ENCODE data around the gene VSIG10L2. TPM values are rescaled to one million over a fixed set of nuclear protein-coding genes. Genes with fewer than 3 reads are reported as not detected.

Gene VSIG10L2
- total RNA-seq, 5 donors from 2014 or later (not counting 1 experiment from before 2014, with no cell fraction given), result not detected

DNA sequence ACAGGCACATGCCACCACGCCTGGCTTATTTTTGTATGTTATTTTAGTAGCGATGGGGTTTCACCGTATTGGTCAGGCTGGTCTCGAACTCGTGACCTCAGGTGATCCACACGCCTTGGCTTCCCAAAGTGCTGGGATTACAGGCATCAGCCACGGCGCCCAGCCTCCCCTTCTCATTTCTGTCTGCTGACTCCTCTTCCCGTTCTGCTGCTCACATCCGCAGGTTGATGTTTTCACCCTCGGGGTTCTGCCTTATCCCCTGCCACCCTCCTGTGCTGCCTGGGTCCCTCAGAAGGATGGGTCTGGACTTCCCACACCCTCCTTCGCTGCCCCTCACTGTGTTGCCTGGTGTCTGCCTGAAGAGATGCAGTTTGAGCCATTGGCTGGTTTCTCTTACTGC lies 19.2 kb upstream of the VSIG10L2 start:
- CTCF ChIA-PET, result interaction anchor here in 1 of 2 donors (0.7 kb wide), 1 partner anchor 16 kb away, joined by 4 read pairs; no protein-coding TSS in a partner anchor
- H3K4me1 Mint-ChIP-seq, result peaks cover 0 to 2% (median 0%) of the 10 kb centered on the region in 3 donors
- Histone ChIP-seq H3K4me1 (ENCODE audit: control insufficient read depth in 1 of 2, extremely low read depth in 1 of 2, insufficient read depth in 2 of 2, low read length in 2 of 2) (no peaks in the 10 kb centered on the region), H3K36me3 (ENCODE audit: control insufficient read depth in 2 of 2, extremely low read depth in 1 of 2, insufficient read depth in 1 of 2, low read length in 1 of 2) (no peaks in the 10 kb centered on the region), H3K27me3 (replicated peaks in 1 of 2; ENCODE audit: control insufficient read depth in 2 of 2, extremely low read depth in 1 of 2, insufficient read depth in 2 of 2, low read length in 1 of 2) (peaks cover 0 to 16% of the 10 kb centered on the region in 2 experiments), H3K27ac (ENCODE audit: low read length) (no peak overlapping the region), H3K4me3 (ENCODE audit: control insufficient read depth in 1 of 2, extremely low read depth in 1 of 2, low read length in 1 of 2) (no peak overlapping the region), H3K9me3 (no peaks in the 10 kb centered on the region)
- POLR2A ChIA-PET, result no interaction called here
- H3K27ac Mint-ChIP-seq, result no peak overlapping the region
- WGBS (ENCODE audit: insufficient coverage), result 95% methylated on average over 8 of the region's 12 CpGs
- no peaks in the 10 kb centered on the region for H3K36me3 Mint-ChIP-seq
- H3K4me3 Mint-ChIP-seq, result no peak overlapping the region
- ATAC-seq (replicated peaks in 1 of 4), result no peak
- peaks cover 9 to 26% of the 10 kb centered on the region in 2 donors for H3K27me3 Mint-ChIP-seq
- DNase-seq, result no peak
- no peaks in the 10 kb centered on the region for H3K9me3 Mint-ChIP-seq

DNA sequence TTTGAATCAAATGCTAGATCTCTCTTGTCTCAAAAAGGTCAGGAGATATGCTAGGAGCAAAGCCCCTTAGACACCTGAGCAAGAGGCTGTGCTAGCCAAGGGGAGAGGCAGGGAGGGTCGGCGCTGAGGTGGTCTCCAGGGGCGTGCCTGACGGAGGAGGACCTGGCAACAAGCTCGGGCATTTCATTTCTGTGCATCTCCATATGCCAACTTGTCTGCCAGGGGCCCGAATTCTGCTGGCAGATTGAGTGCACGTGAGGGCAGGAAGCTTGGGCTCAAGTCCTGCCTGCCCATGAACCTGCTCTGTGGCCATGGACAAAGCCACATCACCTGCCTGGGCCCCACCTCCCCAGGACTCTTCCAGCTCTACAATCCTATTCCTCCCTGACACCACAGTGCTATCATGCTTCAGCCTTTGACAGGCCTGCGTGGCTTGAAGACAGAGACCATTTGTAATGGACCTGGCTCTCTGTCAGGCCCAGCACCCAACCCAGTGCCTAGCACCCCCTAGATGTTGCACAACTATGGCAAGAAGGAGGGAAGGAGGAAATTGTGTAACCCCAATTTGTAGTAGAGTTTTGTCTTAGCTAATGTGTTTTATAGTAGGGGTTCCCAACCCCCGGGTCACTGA lies 16.3 kb upstream of the VSIG10L2 start:
- no peak overlapping the region for H3K4me3 ChIP-seq (ENCODE audit: control insufficient read depth in 1 of 2, extremely low read depth in 1 of 2, low read length in 1 of 2)
- H3K27ac ChIP-seq (ENCODE audit: low read length), result no peak overlapping the region
- POLR2A ChIA-PET, result no interaction called here
- H3K9me3 ChIP-seq, result no peaks in the 10 kb centered on the region
- Mint-ChIP-seq H3K4me3 (no peak overlapping the region), H3K27me3 (peaks cover 17 to 27% of the 10 kb centered on the region in 2 donors), H3K36me3 (no peaks in the 10 kb centered on the region), H3K4me1 (peaks cover 0 to 2% (median 0%) of the 10 kb centered on the region in 3 donors), H3K9me3 (no peaks in the 10 kb centered on the region), H3K27ac (no peak overlapping the region)
- no peak for ATAC-seq (replicated peaks in 1 of 4)
- DNase-seq, result no peak
- 59% methylated on average over 5 of the region's 9 CpGs for whole genome bisulfite sequencing (ENCODE audit: insufficient coverage)
- H3K4me1 ChIP-seq (ENCODE audit: control insufficient read depth in 1 of 2, extremely low read depth in 1 of 2, insufficient read depth in 2 of 2, low read length in 2 of 2), result no peaks in the 10 kb centered on the region
- H3K36me3 ChIP-seq (ENCODE audit: control insufficient read depth in 2 of 2, extremely low read depth in 1 of 2, insufficient read depth in 1 of 2, low read length in 1 of 2), result no peaks in the 10 kb centered on the region
- CTCF ChIA-PET, result interaction anchor here in 1 of 2 donors (0.6 kb wide), 1 partner anchor 447 kb away, joined by 5 read pairs; no protein-coding TSS in a partner anchor
- peaks cover 0 to 19% of the 10 kb centered on the region in 2 experiments for H3K27me3 ChIP-seq (replicated peaks in 1 of 2; ENCODE audit: control insufficient read depth in 2 of 2, extremely low read depth in 1 of 2, insufficient read depth in 2 of 2, low read length in 1 of 2)

DNA sequence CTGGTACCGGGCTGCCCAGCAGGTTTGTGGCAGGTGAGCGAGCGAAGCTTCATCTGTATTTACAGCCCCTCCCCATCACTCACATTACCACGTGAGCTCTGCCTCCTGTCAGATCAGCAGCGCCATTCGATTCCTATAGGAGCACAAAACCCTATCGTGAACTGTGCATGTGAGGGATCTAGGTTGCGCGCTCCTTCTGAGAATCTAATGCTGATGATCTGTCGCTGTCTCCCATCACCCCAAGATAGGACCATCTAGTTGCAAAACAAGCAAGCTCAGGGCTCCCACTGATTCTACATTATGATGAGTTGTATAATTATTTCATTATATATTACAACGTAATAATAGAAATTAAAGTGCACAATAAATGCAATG lies 15.8 kb upstream of the VSIG10L2 start:
- Histone ChIP-seq H3K27ac (ENCODE audit: low read length) (no peak overlapping the region), H3K4me3 (ENCODE audit: control insufficient read depth in 1 of 2, extremely low read depth in 1 of 2, low read length in 1 of 2) (no peak overlapping the region), H3K9me3 (no peaks in the 10 kb centered on the region), H3K27me3 (replicated peaks in 1 of 2; ENCODE audit: control insufficient read depth in 2 of 2, extremely low read depth in 1 of 2, insufficient read depth in 2 of 2, low read length in 1 of 2) (peaks cover 0 to 19% of the 10 kb centered on the region in 2 experiments), H3K36me3 (ENCODE audit: control insufficient read depth in 2 of 2, extremely low read depth in 1 of 2, insufficient read depth in 1 of 2, low read length in 1 of 2) (no peaks in the 10 kb centered on the region), H3K4me1 (ENCODE audit: control insufficient read depth in 1 of 2, extremely low read depth in 1 of 2, insufficient read depth in 2 of 2, low read length in 2 of 2) (no peaks in the 10 kb centered on the region)
- CTCF ChIA-PET, result no interaction called here
- Mint-ChIP-seq H3K27me3 (peaks cover 15 to 27% of the 10 kb centered on the region in 2 donors), H3K27ac (no peak overlapping the region), H3K36me3 (no peaks in the 10 kb centered on the region), H3K4me3 (no peak overlapping the region), H3K4me1 (peaks cover 0 to 2% (median 0%) of the 10 kb centered on the region in 3 donors), H3K9me3 (no peaks in the 10 kb centered on the region)
- ATAC-seq (replicated peaks in 1 of 4) (no peak), DNase-seq (no peak)
- POLR2A ChIA-PET, result no interaction called here
- WGBS (ENCODE audit: insufficient coverage), result 73% methylated on average over 3 of the region's 11 CpGs

DNA sequence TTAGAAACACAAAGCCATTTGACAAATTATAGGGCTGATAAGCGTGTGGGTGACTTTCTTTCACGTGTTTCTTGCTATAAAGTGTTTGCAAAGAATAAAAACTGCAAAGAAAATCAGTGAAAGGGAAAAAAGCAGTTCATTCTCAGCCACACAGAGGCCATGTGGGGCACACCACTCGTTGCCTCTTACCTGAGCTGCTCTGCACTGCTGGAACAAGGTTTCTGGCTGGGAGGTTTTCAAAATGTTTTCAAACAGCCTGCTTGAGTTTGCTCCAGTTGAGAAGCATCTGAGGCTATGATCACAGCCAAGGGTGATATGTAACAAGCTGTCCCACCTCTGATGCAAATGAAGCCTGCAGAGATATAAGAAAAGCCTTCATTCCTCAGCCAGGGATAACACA lies 14.7 kb upstream of the VSIG10L2 start:
- Mint-ChIP-seq H3K36me3 (no peaks in the 10 kb centered on the region), H3K27ac (no peak overlapping the region), H3K9me3 (no peaks in the 10 kb centered on the region), H3K4me3 (no peak overlapping the region), H3K27me3 (peaks cover 13 to 27% of the 10 kb centered on the region in 2 donors), H3K4me1 (peaks cover 0 to 2% (median 0%) of the 10 kb centered on the region in 3 donors)
- H3K27me3 ChIP-seq (replicated peaks in 1 of 2; ENCODE audit: control insufficient read depth in 2 of 2, extremely low read depth in 1 of 2, insufficient read depth in 2 of 2, low read length in 1 of 2), result peaks cover 0 to 22% of the 10 kb centered on the region in 2 experiments
- no peaks in the 10 kb centered on the region for H3K4me1 ChIP-seq (ENCODE audit: control insufficient read depth in 1 of 2, extremely low read depth in 1 of 2, insufficient read depth in 2 of 2, low read length in 2 of 2)
- 75% methylated on average over 1 of the region's 3 CpGs for WGBS (ENCODE audit: insufficient coverage)
- POLR2A ChIA-PET, result no interaction called here
- CTCF ChIA-PET, result no interaction called here
- H3K27ac ChIP-seq (ENCODE audit: low read length), result no peak overlapping the region
- no peaks in the 10 kb centered on the region for H3K9me3 ChIP-seq
- no peak for ATAC-seq (replicated peaks in 1 of 4)
- H3K4me3 ChIP-seq (ENCODE audit: control insufficient read depth in 1 of 2, extremely low read depth in 1 of 2, low read length in 1 of 2), result no peak overlapping the region
- H3K36me3 ChIP-seq (ENCODE audit: control insufficient read depth in 2 of 2, extremely low read depth in 1 of 2, insufficient read depth in 1 of 2, low read length in 1 of 2), result no peaks in the 10 kb centered on the region
- DNase-seq, result no peak

DNA sequence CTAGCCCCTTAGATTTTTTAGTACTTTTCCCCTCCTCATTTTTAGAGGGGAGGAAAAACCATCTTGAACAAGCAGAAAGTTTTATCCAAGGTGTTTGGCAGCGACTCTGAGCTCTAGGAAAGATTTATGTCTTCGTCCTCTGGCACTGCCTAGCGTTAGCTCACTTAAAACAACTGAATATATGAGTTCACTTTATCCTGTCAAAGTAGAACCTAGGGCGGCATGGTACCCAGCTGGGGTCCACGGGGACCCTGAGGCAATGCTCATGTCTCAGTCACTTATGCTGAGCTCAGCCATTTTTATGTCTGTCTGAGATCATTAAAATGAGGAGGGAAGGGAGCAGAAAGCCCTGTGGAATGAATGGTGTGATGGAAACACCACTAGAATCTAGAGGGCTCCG lies 14.2 kb upstream of the VSIG10L2 start:
- ChIA-PET CTCF (interaction anchor here in 1 of 2 donors (1.0 kb wide), 1 partner anchor 11 kb away, joined by 3 read pairs; no protein-coding TSS in a partner anchor), POLR2A (no interaction called here)
- H3K27ac Mint-ChIP-seq, result no peak overlapping the region

DNA sequence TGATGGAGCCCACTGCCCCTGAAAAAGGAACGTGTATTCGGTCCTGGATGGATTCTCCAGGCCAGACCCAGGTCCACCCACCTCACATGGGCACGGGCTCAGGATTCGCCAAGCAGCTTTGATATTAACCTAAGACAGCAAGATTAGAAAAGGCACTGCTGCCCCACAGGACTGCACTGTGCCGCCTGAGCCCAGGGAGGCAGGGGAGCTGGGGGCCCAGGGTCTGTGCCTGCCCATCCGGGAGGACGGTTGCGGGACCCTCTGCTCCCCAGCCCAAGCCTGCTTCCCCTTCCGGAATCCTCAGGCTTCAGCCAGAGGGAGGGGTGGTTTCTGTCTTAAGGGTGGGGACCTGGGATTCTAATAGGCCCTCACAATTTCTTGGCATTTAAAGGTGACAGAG lies 13.5 kb upstream of the VSIG10L2 start:
- H3K27ac ChIP-seq (ENCODE audit: low read length), result no peak overlapping the region
- ChIA-PET POLR2A (no interaction called here), CTCF (interaction anchor here in 1 of 2 donors (1.0 kb wide), 1 partner anchor 10 kb away, joined by 3 read pairs; no protein-coding TSS in a partner anchor)
- Mint-ChIP-seq H3K36me3 (no peaks in the 10 kb centered on the region), H3K27me3 (peaks cover 9 to 20% of the 10 kb centered on the region in 2 donors), H3K9me3 (no peaks in the 10 kb centered on the region), H3K27ac (no peak overlapping the region), H3K4me3 (no peak overlapping the region), H3K4me1 (peaks cover 0 to 2% (median 0%) of the 10 kb centered on the region in 3 donors)
- H3K36me3 ChIP-seq (ENCODE audit: control insufficient read depth in 2 of 2, extremely low read depth in 1 of 2, insufficient read depth in 1 of 2, low read length in 1 of 2), result no peaks in the 10 kb centered on the region
- ATAC-seq (replicated peaks in 1 of 4) (no peak), DNase-seq (no peak)
- H3K4me1 ChIP-seq (ENCODE audit: control insufficient read depth in 1 of 2, extremely low read depth in 1 of 2, insufficient read depth in 2 of 2, low read length in 2 of 2), result no peaks in the 10 kb centered on the region
- 78% methylated on average over 3 of the region's 9 CpGs for WGBS (ENCODE audit: insufficient coverage)
- no peak overlapping the region for H3K4me3 ChIP-seq (ENCODE audit: control insufficient read depth in 1 of 2, extremely low read depth in 1 of 2, low read length in 1 of 2)
- H3K9me3 ChIP-seq, result no peaks in the 10 kb centered on the region
- peaks cover 0 to 18% of the 10 kb centered on the region in 2 experiments for H3K27me3 ChIP-seq (replicated peaks in 1 of 2; ENCODE audit: control insufficient read depth in 2 of 2, extremely low read depth in 1 of 2, insufficient read depth in 2 of 2, low read length in 1 of 2)

More for the DNA sequence above, 14.2 kb upstream of the VSIG10L2 start:
- Histone ChIP-seq H3K9me3 (no peaks in the 10 kb centered on the region), H3K4me3 (ENCODE audit: control insufficient read depth in 1 of 2, extremely low read depth in 1 of 2, low read length in 1 of 2) (no peak overlapping the region), H3K36me3 (ENCODE audit: control insufficient read depth in 2 of 2, extremely low read depth in 1 of 2, insufficient read depth in 1 of 2, low read length in 1 of 2) (no peaks in the 10 kb centered on the region), H3K27ac (ENCODE audit: low read length) (no peak overlapping the region), H3K27me3 (replicated peaks in 1 of 2; ENCODE audit: control insufficient read depth in 2 of 2, extremely low read depth in 1 of 2, insufficient read depth in 2 of 2, low read length in 1 of 2) (peaks cover 0 to 20% of the 10 kb centered on the region in 2 experiments), H3K4me1 (ENCODE audit: control insufficient read depth in 1 of 2, extremely low read depth in 1 of 2, insufficient read depth in 2 of 2, low read length in 2 of 2) (no peaks in the 10 kb centered on the region)
- DNase-seq (no peak), ATAC-seq (replicated peaks in 1 of 4) (no peak)
- Mint-ChIP-seq H3K4me3 (no peak overlapping the region), H3K36me3 (no peaks in the 10 kb centered on the region), H3K27me3 (peaks cover 11 to 27% of the 10 kb centered on the region in 2 donors), H3K4me1 (peaks cover 0 to 2% (median 0%) of the 10 kb centered on the region in 3 donors), H3K9me3 (no peaks in the 10 kb centered on the region)
- 64% methylated on average over 3 of the region's 6 CpGs for WGBS (ENCODE audit: insufficient coverage)
